GM04503 (cell line): ENCODE measurements around the gene HOXC5.

Experiments
- DNase-seq: peaks from one replicate; pipeline ENCODE4 v3.0.0-alpha.2; 2012; ENCODE audit warnings: low read depth

The HOXC5 gene

GRCh38 chr12:54006559-54007220 is 26.2 kb upstream of the HOXC5 start:
- no peak for DNase-seq

DNA sequence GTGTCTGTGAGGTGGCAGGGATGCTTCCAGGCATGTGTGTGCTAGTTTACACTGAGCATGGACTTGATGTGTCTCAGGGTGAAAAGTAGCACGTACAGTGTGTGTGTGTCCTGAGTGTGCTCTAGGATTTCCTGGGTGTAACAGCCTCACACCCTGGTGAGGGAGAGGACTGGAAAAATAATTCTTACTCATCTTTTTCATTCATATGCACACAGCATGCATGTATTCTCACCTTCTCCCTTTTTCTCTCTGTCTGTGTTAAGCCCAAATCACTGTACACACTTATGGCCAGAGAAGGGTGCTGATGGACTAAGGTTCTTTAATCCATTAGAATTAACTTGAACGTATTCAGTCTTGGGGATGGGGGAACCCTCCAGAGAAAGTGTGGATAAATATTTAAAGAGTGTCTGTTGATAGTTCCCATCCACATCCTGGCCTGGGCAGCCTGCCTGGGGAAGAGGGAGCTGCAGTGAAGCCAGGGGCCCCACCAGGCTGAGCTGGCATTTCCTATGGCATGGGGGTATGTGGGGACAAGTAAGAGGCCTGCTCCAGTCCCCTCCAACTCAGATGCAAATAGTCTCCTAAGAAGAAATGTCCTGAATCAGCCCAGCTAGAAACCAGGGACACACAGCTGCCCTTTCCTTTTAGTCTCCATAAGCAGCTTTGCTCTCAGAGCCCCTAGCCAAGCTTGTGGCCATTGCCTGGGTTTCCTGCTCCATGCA is 25.2 kb upstream of the HOXC5 start:
- no peak for DNase-seq

- DNase-seq = no peak
These were observed 24.6 kb upstream of the HOXC5 start for GRCh38 chr12:54008260-54008552.

- no peak for DNase-seq
These were observed 23.4 kb upstream of the HOXC5 start for GRCh38 chr12:54009171-54010052.

DNA sequence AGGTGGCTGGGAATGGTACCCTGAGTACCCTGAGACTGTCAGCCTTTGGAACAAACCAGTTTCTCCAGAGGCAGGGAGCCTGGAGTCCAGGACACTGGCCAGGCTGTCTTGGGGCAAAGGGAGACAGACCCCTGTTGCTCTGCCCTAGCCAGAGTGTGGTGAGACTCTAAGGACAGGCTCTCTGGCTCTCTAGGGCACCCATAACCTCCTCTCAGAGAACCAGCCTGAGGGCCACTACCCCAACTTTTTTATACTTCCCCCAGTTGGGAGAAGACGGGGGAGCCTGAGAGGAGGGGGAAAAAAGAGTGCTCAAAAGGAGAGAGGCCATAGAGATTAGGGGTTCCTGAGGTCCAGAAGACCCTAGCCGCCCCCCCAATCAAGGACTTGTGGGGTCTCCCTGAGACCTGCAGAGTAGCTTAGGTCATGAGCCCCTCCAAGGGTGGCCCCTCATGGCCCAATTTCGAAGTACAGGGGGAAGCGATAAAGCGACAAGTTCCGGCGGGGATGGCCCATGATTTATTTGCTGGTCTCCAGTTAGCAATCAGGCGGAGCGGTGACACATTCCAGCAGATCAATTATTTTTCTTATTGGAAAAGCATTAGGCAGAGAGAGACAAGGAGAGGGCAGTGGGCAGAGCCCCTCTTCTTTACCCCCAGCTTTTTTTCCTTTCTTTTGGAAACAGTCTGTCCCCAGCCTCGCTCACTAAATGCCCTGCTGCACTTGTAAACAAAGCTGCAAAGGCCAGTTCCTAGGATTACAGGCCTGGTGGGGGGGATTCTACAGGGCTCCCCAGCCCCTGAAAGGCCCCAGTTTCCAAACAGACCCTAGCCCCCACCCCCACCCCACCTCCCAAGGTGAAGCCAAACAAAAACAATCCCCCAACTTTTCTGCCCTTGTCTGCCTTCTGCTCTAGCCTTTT is 22.5 kb upstream of the HOXC5 start:
- no peak for DNase-seq

GRCh38 chr12:54010972-54011664 is 21.7 kb upstream of the HOXC5 start:
- no peak for DNase-seq

GRCh38 chr12:54011665-54012532 is 21.0 kb upstream of the HOXC5 start:
- no peak for DNase-seq

- DNase-seq = no peak
These were observed 20.0 kb upstream of the HOXC5 start for GRCh38 chr12:54012631-54013409.

DNA sequence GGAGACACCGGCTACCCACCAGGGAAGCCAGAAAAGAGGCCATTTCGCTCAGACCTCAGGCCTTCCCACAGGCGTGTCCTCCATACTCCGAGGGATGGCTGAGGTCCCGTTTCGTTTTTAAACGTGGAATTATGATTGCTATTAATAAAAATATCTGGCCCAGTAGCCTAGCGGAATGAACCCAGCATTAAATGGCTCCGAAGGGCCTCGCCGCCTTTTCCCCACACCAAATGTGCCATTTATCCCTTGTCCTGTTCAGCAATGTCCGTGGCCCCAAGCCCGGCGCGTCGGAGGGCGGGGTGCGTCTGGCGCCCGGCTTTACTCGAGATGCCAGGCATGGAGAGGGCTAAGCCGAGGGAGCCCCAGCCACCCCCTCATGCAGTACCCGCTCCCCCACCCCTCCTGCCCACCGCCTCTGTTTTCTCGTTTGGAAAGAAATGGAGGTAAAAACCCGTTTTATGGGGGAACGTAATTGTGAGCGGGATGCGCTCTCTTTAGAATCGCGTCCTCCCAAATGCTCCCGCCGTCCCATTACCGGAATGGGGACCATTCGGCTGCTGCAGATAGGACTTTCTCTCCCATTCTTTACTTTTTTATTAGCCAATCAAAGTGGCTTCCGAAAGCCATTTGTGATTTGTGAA is 18.4 kb upstream of the HOXC5 start:
- no peak for DNase-seq

DNA sequence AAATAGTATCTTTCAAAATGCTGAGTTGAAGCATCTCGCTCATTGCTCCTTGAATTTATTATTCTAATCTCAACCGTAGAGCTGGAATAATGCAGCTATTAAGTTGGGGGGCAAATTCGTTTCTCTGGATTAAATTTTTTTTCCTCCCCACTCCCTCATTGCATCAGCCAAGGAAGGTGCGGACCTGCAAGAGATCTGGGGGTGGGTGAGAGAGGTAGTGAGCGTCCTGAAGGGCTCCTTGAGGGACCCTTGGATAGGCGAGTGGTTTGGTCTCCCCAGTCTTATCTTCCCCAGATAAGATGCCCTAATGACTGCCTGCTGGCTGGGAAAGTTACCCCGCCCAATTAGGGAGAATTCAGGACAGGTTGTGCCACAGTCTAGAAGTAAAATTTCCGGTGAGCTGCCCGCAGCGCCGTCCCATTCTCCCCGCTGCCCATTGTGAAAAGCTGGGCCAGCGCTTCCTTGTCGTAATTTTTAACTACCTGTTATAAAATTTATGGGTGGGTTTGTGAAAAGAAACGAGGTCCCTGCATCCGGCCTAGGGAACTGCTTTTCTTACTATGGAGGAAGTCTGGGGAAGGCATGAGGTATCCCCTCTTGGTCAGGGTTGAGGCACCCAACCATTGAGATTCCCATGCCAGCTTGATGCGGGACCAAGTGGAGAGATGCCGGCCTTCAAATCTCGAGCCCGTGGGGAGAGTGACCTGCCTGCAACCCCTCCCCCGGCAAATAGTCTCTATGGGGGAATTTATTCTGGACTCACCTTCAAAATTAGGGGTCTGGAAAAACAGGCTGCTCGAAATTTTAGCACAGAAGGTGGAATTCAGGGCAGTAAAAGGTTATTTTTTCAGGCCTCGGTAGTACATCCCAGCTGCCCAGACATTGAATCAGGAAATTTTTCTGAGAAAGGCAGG is 17.6 kb upstream of the HOXC5 start:
- DNase-seq = no peak

GRCh38 chr12:54016051-54016450 is 16.8 kb upstream of the HOXC5 start:
- DNase-seq = no peak

GRCh38 chr12:54016478-54016964 is 16.3 kb upstream of the HOXC5 start:
- peak; percentile 88 for DNase-seq

DNA sequence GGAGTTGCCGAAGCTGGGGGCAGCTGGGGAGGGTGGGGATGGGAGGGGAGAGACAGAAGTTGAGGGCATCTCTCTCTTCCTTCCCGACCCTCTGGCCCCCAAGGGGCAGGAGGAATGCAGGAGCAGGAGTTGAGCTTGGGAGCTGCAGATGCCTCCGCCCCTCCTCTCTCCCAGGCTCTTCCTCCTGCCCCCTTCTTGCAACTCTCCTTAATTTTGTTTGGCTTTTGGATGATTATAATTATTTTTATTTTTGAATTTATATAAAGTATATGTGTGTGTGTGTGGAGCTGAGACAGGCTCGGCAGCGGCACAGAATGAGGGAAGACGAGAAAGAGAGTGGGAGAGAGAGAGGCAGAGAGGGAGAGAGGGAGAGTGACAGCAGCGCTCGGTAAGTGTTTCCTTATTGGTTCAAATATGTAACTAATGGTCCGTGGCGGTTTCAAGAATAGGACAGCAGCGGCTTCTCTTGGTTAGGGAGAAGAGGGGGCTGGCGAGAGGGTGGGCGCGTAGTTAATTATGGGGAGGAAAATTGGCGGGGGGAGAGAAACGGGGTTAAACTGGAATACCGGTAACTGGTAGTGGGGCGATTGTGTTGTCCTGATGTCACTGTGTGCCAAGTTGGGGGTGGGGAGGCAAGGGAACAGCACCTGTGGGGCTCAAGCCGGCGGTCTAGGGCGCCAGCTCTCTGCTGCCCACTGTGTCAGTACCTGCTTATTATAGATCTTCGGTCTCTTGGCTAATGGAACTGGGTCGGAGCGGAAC is 15.6 kb upstream of the HOXC5 start:
- DNase-seq = no peak

DNA sequence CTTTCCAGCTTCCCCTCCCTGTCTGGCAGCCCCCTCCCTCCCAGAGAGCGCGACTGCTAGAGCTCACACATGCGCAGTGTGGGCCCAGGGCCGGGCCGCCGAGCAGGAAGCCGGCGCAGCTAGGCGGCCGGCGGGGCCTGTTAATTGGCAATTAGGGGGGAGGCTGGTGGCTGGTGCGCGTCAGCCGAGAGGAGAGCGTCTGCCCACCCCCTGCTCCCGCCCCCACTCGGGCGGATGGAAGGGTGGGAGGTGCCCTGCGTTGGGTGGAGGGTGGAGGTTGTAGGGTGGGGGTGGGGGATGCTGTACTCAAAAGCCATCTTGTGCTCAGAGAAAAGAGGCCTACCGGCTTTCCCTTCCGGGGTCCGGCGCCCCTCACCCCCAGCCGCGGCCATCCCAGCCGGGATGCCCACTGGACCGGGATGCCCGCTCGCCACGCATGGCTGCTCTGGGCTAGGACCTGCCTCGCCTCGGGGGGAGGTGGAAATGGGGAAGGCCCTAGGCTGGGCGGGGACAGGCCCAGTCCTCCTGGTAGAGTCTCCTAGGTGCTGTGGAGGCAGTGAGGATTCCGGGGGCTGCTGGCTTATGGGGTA is 14.9 kb upstream of the HOXC5 start:
- DNase-seq = no peak

- no peak for DNase-seq
These were observed 14.3 kb upstream of the HOXC5 start for GRCh38 chr12:54018468-54018984.

DNA sequence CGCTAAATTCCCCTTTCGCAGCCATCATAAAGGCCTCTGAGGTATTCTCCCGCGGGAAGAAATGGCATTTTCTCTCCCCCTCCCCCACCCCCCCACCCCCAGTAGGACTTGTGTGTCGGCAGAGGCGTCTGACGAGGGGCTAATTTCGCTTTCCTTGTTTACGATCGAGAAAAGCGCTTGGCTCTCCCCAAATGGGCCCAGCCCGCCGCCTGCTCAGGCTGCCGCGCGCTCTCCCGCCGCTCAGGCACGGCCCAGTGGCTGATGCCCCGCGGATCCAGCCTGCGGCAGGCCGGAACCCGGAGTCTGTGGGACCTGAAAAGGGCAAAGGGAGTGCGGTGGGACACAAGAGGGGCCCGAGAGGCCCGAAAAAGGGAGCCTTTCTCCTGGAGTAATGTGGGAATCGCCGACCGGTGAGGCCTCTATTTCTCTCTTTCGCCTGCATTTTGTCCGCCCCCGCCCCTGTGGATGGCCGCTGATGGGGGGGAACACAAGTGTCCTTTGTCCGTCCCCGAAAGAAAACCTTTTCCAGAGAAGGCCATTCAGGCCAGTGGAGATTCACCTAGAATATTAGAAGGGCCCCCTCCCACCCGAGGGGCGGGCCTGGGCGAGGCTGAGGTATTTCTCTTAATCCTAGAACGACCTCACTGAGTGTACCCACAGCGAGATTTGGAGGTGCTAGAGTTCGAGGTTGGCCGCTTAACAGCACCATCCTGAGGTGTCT is 13.6 kb upstream of the HOXC5 start:
- DNase-seq = no peak
